HCEC 1CT (cell line): ENCODE data around the gene TOR1AIP1.

ENCODE experiments used
- DNase-seq: peaks from one replicate; pipeline ENCODE4 v3.0.0-alpha.2; 2017

The TOR1AIP1 gene

DNA sequence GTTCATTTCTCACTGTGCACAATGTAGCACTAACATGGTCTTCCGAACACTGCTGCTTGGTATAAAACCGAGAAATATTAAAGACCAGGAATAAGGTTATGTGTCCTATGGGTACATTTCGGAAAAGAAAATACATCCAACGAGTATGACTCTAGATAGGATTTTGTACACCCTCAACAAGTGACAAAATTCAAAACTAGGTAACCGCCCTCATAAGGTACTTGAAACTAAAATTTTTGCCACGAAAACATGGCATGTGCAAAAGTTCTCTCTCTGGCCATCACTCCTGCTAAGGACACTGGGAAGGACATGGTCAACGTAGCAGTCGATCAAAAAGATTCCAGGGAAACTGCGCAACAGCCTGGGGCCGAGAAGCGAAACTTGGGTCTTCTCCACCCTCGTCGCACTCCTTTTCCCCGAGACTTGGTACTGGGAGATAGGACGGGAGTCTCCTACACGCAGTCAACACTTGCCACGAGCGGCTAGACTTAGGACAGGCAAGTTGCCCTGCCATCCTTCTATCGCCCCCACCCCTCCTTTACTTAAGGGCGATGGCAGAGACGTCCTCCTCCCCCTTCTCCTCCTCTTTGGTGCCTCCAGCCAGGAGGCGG, 338 bp upstream of the TOR1AIP1 start:
- DNase-seq: peak; percentile 89

DNA sequence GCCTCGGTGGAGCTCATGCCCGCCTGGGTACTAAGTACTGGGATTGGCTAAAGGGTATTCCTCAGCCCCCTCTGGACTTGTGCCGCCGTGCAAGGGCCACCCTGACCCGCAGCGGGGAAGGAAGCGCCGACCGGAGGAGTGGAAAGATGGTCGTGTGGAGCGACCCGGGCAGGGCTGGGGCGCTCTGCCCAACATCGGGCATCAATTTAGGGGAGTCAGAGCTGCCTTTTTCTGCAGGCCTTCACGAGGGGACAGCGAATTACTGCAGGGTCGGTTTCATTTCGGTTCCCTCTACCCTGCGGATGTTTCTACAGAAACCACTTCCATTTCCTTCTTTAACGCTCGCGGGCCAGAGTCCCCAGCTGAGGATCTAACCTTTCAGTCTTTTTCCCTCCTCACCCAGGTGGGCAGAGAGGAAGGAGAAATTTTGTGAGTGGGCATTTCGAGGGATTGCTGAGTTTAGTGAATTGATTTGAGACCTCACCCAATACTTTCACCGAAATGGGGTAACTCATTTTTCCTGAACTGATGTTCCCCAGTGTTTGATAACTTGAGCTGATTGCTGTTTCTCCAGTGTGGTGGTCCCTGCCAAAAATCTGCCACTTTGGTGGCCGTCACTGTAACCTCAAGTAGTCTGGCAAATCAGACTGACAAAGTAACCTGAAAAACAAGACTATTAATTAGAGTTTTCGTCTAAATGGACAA, 1.1 kb downstream of the TOR1AIP1 start:
- no peak for DNase-seq

DNA sequence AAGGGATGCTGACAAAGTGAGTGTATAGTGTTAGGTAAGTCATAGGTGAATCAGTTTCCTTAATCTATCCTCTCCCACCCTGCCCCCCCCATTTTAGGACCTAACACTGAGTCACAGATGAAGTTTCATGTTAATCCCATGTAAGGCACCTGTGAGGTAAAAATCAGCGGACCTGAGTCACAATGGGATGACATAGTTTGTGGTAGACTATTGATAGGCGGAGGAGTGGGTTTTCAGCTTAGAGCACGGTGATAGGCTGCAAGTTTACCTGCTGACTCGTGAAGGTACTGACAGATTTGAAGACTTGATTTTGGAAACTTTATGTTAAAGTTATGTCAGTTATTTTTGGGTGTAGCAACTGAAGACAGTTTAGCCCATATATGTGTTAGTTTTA, 1.7 kb downstream of the TOR1AIP1 start:
- DNase-seq: no peak

DNA sequence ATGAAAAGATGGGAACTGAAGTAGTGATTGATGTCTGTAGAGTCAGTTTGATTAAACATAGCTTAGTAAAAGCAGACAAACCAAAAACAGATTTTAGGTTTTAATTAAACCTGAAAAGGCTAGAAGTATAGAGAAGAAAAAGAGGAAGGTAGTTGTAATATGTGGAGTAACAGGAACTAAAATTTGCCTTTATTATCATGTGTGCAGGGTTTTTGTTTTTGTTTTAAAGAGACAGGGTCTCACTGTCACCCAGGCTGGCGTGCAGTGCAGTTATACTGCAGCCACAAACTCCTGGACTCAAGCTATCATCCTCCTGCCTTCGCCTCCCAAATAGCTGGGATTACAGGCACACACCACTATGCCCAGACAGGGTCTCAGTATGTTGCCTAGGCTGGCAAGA, 6.0 kb downstream of the TOR1AIP1 start:
- no peak for DNase-seq

DNA sequence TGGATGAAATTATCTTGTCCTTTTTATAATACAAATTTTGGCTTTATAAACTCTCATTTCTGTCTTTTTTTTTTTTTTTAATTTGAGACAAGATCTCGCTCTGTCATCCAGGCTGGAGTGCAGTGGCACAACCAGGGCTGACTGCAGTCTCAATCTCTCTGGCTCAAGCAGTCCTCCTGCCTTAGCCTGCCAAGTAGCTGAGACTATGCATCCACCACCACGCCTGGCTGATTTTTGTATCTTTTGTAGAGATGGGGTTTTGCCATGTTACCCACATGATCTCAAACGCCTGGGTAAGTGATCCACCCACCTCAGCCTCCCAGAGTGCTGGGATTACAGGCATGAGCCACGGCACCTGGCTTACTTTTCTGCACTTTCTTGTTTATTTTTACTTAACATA, 7.5 kb downstream of the TOR1AIP1 start:
- no peak for DNase-seq

DNA sequence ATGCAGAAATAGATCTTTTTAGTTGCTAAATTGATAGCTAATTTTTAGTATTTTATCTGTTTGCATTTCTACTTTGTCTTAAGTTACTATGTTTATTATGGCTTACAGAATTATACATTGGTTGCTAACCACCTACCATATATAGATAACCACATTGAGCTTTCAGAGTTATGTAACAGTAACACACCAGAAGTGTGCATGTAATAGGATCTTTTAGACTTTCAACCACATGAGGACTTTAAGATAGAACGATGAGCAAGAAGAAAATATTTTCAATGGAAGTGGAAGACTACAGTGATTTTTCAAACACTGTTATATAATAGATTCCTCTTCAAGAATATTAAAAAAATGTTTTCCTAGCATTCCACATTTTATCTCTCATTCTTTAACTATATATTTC, 28.8 kb downstream of the TOR1AIP1 start:
- DNase-seq: no peak

DNA sequence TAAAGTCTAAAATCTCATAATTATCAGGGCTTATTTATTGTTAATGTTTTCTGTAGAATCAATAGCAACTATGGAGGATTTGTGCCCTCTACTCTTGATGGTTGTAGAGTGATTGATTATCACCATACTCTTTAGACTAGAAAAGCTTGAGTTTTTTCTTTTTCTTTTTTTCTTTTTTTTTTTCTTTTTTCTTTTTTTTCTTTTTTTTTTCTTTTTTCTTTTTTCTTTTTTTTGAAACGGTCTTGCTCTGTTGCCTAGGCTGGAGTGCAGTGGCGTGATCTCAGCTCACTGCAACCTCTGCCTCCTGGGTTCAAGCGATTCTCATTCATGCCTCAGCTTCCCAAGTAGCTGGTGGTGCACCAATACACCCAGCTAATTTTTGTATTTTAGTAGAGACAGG, 29.7 kb downstream of the TOR1AIP1 start:
- no peak for DNase-seq

DNA sequence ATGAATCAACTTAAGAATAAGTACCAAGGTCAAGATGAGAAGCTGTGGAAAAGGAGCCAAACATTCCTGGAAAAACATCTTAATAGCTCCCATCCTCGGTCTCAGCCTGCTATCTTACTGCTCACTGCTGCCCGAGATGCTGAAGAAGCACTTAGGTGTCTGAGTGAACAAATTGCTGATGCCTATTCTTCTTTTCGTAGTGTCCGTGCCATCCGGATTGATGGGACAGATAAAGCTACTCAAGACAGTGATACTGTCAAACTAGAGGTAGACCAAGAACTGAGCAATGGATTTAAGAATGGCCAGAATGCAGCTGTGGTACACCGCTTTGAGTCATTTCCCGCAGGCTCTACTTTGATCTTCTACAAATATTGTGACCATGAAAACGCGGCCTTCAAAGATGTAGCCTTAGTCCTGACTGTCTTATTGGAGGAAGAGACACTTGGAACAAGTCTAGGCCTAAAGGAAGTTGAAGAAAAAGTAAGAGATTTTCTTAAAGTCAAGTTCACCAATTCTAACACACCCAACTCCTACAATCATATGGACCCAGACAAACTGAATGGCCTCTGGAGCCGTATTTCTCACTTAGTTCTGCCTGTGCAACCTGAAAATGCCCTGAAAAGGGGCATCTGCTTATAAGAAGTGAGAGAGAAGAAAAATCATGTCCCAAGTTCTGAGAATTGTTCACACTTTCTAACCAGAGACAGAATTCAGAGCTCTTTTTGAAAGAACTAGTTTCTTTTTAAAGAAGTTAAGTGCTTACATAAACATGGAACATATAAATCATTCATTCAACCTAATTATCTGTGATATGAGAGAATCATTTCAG, 35.7 kb downstream of the TOR1AIP1 start:
- DNase-seq: no peak

DNA sequence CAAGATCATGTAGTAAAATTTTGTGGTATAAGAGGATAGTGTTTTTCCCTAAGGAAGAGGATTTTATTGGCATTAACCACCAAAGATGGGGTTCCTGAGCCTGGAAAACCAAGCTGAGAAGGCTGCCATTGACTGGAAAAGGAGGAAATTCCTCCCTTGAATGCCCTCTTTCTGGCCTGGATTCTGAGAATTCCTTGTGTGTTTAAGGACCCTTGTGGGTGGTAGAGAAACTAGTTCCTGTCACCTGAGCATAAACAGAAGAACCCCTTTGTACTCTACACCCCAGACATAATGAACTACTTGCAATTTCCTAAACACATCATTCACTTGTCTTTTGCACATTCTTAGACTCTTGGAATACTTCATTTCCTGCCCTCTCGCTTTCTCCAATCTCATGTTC, 39.4 kb downstream of the TOR1AIP1 start:
- DNase-seq: no peak

DNA sequence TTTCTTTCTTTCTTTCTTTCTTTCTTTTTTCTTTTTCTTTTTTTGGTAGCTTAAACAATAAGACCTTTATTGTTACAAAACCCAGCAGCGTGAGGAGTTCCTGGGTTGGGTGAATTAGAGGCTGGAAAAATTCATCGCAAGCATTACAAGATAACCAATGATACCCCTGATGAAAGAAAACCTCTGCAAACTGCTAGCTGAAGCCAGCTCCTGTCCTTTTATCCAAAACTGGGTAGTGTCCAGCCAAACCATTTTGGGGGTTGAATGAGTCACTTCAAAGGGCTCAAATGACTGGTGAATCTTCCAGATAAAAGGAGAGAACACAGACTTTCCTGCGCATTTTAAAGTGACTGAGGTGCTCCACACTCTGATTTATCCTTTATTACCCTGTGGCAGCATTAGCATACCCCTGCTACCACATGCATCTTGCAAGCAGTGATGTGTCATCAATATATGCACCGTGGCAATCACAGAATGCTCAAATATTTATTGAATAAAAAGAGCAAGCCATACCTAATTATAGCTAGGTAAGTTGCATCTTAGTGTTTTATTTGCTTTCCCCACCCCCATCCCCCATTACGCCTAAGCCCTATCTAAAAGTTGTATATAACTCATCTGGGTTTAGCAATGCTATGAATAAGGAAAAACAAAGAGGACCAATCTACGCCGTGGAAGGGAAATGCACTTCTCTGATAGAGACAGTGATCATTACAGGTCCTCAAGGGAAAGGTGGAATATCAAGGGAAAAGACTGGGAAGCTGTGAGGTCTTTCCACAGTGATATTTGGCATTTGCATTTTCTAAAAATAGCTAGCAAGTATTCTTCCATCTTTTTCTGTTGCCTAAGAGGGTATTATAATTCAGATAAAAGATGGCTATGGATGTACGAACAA, 40.1 kb downstream of the TOR1AIP1 start:
- no peak for DNase-seq

DNA sequence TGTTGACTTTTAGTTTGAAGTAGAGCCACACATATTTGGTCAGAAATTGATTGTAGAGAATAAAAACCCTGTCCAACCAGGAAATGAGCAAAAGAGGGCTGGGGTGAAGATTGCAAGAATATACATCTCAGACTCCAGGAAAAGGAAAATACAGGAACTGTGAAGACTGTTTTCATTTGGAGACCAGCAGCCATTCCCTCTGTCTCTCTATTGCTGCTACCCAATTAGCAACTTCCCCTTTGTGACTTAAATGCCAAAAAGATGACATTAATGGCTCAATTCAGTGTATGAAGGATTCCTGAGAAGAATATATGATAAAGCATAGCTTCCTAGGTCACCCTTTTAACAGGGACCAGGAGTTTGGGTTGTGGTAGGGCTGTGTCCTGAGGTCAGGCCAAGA, 40.9 kb downstream of the TOR1AIP1 start:
- DNase-seq: no peak

DNA sequence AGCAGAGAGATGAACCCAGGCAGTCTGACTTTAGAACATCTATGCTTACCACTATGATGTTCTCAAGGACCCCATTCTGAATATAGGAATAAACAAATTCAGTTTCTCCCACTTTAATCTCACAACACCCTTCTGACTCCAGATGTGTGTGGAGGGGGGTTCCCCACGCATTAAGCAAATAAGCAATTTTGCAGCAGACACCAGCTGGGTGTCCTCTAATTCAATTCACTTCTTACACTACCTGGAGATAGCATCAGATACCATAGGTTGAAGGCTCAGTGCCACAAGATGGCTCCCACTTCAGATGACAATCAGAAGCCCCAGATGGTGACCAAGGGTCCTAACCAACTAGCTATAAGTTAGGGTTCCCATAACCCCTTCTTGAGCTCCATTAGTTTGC, 42.2 kb downstream of the TOR1AIP1 start:
- no peak for DNase-seq

DNA sequence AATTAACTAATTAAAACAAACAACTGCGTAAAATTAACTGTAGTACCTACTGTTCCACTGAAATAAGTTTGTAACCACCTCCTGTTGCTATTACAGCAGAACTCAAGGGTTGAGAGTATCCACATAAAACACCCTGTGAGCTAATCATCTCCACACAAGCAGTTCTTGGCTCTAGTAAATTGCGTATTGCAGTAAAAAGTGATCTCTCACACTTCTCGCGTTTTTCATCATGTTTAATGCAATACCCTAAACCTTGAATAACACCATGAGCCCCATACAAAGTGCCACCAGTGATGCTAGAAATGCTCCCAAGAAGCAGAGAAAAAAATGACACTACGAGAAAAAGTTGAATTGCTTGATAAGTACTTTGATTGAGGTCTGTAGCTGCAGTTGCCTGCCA, 43.2 kb downstream of the TOR1AIP1 start:
- DNase-seq: no peak

DNA sequence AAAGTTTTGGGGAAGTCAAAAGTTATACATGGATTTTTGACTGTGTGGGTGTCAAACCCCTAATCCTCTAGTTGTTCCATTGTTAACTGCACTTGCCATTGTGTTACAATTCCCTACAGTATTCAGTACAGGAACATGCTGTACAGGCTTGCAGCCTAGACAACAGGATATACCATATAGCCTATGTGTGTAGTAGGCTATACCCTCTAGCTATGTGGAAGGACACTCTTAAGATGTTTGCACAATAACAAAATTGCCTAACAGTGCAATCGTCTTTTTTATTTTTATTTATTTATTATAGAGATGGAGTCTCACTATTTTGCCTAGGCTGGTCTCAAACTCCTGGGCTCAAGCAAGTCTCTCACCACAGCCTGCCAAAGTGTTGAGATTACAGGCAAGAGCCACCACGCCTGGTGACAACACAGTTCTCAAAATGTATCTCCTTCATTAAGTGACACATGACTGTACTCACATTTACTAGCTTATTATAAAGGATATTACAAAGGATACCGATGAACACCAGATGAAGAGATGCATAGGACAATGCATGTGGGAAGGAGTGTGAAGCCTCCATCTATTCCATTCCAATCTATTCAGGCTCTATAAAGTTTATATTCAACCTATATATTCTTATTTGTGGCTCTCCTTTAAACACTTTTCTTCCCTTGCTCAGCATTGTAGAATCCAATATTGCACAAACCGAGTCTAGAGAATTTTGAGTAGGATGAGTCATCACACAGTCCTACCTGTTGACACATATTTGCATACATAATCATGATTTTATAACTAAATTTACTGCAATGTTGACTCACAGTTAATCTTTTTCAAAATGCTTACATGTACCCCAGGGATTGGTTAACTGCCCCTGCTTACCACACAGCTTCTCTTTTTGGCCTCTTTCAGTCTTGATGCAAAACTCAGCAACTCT, 44.1 kb downstream of the TOR1AIP1 start:
- peak; percentile 74 for DNase-seq

DNA sequence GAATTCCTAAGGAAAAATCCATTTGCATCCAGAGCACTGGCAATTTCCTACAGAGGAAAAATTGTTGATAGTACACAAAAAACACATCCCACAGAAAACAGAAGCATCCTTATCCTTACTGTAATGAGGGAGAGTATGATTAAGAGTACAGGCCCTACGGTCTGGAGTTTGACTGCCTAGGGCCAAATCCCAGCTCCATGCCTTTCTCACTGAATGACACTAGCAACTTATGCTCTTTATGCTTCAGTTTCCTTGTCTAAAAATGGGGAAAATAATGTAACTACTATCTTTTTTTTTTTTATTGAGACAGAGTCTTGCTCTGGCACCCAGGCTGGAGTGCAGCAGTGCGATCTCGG, 44.7 kb downstream of the TOR1AIP1 start:
- no peak for DNase-seq

DNA sequence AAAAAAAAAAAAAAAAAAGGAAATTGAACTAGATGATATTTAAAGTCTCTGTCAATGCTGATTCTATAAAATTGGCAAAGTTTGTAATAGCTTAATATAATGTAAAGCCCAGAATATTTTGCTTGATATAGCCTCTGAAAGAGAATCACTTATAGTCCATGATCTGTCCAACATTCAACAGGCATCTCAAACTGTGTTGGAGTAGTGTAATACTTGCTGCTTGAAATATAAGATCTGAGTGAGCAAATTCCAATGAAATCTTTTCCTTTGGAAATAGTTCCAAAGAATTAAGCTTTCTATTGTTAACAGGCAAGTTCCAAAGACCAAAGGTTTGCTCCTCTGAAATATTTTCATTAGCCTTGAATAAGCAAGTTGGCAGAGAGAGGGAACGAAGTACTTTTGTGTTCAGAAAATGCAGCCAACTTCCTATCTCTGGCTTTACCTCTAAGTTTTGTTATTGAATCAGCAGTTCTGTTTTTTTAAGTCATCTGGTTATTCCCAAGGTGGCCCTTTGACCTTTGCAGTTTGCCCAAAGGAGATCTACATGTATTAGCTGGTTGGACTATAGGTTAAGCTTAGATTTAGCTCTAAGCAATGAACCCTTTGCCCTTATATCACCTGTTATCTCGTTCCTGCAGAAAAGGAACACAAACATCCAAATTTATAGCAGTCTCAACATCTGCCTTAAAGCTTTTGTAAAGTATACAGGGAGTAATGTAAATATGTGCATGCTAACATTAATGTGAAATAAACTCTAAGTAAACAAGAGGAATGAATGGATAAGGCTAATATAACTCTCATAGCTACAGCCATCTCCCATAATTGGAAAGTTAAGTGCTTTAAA, 48.1 kb downstream of the TOR1AIP1 start:
- no peak for DNase-seq

DNA sequence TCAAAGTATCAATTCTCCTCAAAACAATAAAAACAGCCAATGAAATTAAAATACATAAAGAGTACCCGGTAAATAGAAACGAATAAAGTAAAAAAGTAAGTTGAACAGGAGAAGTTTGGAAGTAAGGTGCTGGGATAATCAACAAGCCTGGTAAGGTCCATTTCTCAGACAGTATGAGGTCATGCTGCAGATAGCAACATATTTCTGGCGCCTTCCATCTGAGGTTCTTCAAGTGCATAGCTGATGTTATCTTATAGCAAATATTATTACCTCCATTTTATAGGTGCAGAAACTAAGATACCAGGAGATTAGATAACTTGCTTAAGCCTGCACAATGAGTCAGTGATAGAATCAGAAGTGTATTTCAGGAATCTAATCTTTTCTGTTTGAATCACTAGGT, 48.8 kb downstream of the TOR1AIP1 start:
- no peak for DNase-seq

DNA sequence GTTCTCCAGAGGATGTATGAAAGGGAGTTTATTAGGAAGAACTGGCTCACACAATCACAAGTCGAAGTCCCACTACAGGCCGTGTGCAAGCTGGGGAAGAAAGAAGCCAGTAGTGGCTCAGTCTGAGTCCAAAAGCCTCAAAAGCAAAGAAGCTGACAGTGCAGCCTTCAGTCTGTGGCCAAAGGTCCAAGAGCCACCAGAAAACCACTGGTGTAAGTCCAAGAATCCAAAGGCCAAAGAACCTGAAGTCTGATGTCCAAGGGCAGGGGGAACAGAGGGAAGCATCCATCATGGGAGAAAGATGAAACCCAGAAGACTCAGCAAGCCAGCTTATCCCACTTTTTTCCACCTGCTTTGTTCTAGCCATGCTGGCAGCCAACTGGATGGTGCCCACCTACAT, 51.1 kb downstream of the TOR1AIP1 start:
- DNase-seq: no peak

DNA sequence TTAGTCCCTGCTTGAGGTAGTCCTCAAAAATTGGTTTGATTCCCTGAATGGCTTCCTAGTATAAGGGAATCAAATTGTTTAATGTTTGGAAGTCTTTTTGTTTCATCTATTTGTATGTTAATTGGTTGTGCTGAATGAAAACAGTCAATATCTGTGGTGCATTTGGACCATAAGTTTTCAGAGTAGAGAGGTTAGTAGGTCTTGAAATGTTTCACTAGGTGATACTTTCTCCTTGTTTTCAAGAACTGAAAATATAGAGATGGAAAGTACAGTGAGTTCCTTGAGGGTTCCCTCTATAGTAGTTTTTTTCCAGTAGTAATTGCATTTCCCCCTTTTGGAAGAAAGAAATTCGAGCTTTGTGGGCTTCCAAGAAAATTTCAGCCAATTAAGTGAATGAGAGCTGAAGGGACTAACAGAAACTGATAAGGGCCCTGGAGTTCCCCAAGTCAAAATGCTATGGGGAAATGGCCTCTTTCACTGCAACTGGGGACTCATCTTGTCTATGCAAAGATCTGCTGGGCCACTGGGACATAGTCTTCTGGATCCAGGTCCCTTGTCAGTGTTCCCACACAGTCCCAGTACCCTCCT, 53.9 kb downstream of the TOR1AIP1 start:
- no peak for DNase-seq

DNA sequence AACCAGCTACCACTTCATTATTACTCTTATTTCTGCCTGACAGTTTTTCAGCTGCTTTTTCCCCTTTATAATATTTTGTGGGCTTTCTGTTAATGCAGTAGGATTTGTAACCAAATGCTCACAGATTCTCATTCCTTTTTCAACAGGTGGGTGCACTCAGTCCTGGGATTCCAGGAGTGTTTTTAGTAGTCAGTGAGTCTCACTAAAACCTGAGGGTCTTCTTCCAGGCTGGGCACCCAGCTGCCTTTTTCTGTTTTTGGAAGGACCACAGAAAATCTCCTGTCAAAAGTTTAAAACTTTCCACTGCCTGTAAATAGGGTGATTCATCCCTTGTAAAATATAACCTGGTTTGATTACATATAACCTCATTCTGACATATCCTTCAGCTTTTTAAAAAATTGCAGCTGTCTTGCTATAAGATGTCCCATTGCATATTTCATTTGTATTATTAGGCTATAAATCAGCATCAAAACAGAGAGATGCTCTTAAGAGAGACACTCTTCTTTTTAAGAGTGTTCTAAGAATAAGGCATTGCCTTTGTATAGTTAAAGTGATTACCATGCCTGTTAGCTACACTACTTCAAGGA, 55.7 kb downstream of the TOR1AIP1 start:
- DNase-seq: peak; percentile 19
